CD4-positive, alpha-beta T cell treated with Interleukin-17A for 1 hour (primary cell): ENCODE measurements around the gene PRRC1.
"Not testable (repeated sequence)": the region's sequence is repeated elsewhere in the genome, so short reads cannot be mapped to it uniquely, and the experiment has no call there.

ENCODE experiments used
- DNase-seq: peaks from one replicate; pipeline ENCODE4 v3.0.0-alpha.2; 2020

PRRC1 gene

GRCh38 chr5:127549551-127549950, 32.1 kb downstream of the PRRC1 start:
- DNase-seq: no peak

DNA sequence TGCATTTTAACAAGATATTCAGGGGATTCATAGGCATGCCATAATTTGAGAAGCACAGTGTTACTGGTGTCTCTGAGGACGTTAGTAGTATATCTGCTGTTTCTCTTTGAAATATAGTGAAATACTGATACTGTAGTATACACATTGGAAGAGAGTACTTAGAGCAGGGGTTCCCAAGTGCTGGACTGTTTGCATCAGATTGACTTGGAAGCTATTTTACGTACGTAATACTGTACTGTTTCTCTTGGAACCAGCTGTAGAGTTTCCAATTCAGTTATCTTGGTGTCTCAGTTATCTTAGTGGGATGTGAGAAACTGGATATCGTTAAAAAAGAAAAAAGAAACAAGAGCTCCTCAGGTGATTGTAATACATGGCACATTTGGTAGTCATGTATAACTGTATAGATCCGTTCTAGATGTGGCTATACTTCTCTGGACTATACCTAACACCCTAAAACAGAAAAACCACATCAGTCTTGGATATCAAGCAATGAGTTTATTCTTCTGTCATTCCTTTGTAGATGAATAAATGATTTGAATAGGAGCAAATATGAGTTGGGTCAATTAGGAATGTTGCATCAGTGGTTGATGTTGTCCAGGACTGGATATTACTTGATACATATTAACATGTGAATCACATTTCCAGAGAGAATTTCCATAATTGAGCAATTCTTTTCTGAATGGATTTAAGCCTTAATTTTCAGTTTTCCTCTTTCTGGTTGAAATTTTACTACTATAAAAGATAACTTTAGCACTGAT, 33.4 kb downstream of the PRRC1 start:
- DNase-seq: no peak

- no peak for DNase-seq
These were observed 34.1 kb downstream of the PRRC1 start for GRCh38 chr5:127551410-127552041.

GRCh38 chr5:127555826-127556225, 38.4 kb downstream of the PRRC1 start:
- no peak for DNase-seq

GRCh38 chr5:127556609-127557334, 39.3 kb downstream of the PRRC1 start:
- no peak for DNase-seq

DNA sequence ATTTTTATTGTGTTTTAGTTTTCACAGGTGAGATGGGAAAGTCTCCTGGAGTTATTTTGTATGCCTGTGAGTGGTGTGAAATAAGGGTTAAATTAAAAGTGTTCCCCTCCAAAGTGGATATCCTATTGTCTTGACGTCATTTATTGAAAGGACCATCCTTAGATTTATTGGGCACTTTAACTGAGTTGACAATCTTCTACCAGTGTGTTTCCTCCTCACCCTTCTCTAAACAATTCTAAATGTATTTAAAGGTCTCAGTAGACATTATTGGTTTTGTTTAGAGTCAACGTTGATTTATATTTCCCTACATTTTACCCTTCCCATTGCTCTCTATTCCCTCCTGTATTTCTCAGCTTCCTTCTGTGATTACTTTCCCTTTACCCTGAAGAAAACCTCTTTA, 40.8 kb downstream of the PRRC1 start:
- no peak for DNase-seq

DNA sequence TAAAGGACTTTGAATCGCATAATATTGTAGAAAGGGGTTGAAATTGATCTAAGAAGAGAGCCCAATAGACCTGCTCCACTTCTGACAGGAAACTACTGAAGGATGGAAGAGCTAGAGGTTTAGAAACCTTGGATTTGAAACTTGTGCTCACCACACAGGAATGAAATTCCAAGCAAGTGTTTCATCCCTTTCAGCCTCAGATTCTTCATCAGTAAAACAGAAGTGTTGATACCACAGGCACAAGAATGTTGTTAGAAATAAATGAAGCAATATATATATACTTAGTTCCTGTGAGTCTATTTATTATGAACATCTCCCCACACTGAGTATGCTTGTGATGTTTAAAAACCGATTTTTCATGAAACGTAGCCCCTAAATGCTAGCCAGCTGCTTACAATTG, 43.8 kb downstream of the PRRC1 start:
- DNase-seq: no peak

DNA sequence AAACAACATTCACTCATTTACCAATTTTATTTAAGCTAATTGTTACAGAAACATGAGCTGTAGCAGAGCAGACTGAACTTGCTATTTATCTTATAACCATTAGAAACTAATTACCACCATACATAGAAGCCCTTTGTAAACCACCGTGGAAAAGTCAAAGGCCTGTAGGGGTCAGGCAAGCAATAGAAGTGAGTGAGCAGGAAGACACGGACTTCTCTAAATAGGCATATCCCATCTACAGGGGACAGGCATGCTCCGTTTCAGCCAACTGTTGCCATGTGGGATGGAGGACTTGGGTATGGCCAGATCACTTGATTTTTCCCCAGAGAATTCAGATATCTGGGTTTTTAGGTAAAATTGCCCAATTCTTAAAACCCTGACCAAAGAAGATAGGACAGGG, 44.8 kb downstream of the PRRC1 start:
- no peak for DNase-seq

GRCh38 chr5:127563136-127563535, 45.7 kb downstream of the PRRC1 start:
- no peak for DNase-seq

DNA sequence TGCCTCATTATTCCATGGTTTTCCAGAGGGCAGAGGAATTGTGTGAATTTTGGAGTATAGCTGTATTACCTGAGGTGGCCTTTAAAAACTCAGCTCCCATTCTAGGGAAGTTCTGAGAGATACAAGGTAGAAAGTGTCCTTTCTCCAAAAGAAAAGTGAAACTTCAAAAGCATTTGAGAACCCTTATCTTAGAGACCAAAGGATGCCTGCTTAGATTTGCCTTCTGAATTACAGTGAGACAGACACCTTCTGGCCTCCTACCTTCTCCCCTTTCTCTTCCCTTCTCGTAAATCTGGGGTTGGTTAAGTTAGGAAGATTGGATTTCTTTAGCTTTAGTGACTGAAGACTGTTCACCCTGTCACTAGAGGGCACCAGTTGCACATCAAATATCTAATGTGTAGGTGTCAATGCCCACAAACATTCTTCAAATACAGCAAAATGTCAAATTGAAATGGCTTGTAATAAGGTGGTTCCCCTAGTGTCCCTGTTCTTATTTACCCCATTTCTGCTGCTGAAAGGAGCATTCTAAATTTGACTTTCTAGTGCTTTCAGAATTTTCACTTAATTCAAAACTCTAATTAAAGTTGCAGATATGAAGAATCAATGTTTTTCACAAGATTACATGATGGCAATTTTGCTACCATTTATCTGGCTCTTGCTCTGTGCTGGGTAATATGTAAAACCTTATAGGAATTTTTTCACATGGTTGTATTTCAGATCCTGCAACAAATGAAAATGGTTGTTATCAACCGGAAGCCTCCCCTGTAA, 46.7 kb downstream of the PRRC1 start:
- peak; percentile 68 for DNase-seq

GRCh38 chr5:127565586-127566270, 48.3 kb downstream of the PRRC1 start:
- DNase-seq: no peak

DNA sequence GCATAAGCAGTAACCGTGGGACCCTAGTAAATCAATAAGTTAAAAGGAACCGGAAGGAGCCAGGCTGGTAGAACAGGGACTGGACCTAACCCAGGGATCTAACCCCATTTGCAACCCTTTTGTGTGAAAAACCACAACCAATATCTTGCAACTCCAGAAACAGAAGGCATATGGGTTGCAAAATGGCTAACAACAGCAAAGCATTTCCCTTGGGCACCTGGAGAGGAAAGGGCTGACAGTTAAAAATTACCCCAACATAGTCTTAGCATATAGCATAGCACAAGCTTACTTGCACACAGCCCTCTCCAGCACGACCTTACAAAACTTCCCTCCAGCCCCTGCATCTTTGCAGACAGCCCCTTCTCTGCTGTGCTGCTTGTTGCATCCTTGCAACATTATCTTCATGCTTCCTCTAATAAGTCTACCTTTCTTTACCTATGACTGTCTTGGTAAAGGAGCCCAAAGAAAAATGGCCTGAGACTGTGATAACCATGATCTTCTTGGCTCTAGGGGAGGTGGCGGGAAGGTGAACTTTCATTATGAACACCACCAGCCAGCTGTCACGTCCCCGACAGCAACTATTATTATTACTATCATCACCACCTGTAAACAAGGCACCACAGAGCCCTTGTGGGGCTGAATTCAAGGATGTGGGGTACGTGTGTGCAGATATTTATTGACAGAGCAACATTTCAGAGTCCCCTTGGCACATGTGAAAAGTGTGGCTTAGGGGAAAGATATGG, 49.8 kb downstream of the PRRC1 start:
- DNase-seq: no peak

DNA sequence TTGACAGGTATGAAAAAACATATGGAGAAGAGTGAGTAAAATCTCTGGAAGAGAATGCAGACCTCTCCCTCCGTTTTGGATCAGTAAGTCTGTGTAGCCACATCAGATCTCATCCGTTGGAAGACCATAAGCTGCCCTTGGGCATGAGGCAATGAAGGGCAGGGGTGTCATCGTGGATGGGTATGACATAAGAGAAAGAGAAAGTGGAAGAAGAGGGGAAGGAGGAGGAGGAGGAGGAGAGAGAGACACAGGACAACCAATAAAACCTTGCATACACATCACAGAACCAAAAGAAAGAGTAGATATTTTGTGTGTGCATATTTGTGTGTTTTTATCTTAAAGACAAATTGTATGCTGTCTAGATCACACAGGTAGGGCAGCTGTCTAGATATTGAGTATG, 50.7 kb downstream of the PRRC1 start:
- no peak for DNase-seq

DNA sequence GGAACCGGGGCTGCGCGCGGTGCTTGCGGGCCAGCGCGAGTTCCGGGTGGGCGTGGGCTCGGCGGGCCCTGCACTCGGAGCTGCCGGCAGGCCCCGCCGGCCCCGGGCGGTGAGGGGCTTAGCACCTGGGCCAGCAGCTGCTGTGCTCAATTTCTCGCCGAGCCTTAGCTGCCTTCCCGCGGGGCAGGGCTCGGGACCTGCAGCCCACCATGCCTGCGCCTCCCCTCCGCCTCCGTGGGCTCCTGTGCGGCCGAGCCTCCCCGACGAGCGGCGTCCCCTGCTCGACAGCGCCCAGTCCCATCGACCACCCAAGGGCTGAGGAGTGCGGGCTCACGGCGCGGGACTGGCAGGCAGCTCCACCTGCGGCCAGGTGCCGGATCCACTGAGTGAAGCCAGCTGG, 52.0 kb downstream of the PRRC1 start:
- not testable (repeated sequence) for DNase-seq

DNA sequence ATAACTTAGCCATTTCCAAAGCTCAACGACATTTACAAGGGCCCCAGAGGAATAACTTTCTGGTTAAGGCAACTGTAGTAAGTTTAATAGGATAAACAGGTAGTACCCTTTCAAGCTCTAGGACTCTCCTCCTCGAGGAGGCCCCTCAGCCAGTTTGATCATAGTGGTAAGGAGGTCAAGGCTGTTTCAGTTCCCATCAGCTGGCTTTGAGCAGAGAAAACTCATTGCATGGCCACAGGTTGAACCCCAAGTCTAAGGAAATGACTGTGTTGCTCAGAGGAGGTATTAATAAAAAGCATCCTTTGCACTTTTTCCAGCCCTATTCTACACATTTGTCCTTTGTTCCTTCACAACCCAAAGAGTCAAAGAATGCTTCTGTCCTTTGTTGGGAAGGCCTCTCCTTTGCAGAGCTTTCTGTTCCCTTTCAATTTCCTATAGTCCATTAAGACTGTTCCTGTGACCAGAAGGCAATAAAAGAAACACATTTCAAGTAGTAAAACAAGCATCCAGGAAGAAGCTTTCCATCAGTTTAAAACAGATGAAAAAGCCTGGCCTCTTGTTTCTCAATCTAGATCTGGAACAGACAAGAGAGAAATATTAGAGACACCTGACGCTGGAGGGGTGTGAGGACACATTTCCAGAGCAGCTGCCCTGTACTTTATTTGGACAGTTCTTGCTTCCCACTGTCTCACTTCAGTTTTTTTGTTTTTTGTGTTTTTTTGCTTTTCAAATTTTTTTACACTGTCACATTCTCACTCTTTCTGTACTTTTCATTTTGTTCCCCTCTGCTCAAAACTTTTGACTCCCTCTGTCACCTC, 54.1 kb downstream of the PRRC1 start:
- DNase-seq: no peak

DNA sequence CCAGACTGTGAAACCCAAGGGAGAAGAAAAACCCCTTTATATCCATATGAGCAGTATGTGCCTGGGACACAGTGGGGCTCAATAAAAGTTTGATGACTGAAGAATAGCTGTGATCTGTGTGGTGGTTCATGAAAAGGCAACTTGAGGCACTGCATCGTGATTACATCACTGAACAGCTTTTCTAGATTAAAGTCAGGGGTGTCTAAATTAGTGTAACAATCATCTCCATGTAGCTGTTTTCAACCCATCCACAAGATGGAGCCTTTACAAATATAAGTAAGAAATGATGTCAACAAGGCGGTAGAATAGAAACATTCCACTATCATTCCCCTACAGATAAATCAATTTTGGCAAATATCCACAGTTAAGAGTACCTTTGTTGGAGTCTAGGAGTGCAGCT, 55.5 kb downstream of the PRRC1 start:
- DNase-seq: no peak

DNA sequence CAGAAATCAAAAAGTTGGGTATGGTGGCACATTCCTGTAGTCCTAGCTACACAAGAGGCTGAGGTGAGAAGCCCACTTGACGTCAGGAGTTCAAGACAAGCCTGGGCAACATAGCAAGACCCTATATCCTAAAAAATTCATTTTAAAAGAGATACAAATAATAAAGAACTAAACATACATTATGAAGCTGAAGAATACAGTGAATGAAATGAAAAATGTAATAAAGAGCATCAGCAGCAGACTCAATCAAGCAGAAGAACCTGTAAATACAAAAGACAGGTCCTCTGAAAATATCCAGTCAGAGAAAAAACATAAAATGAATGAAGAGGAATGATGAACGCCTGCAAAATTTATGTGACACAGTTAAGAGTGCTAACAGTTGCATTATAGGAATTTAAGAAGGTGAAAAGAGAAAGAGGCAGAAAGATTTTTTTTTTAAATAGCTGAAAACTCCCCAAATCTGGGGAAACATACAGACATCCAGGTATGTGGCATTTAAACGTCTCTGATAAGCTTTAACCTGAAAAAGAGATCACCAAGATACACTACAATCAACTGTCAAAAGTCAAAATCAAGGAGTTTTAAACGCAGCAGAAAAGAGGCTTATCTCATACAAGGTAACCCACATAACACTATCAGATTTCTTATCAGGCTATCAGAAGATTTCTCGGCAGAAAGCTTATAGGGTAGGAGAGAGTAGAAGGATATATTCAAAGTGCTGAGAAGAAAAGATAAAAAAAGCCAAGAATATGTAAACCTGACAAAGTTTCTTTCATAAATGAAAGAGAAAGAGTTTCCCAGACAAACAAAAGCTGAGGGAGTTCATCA, 57.6 kb downstream of the PRRC1 start:
- DNase-seq: no peak

DNA sequence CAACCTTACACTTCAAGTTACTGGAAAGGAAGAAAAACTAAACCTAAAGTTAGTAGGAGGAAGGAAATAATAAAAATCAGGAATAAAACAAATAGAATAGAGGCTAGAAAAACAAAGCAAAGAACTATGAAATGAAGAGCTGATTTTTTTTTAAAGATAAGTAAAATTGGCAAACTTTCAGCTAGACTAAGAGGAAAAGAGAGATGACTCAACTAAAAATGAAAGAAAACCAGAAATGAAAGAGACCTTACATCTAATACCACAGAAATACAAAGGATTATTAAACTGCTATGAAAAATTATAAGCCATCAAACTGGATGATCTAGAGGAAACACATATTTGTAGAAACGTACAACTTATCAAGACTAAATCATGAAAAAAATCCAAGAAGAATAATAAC, 60.0 kb downstream of the PRRC1 start:
- no peak for DNase-seq

DNA sequence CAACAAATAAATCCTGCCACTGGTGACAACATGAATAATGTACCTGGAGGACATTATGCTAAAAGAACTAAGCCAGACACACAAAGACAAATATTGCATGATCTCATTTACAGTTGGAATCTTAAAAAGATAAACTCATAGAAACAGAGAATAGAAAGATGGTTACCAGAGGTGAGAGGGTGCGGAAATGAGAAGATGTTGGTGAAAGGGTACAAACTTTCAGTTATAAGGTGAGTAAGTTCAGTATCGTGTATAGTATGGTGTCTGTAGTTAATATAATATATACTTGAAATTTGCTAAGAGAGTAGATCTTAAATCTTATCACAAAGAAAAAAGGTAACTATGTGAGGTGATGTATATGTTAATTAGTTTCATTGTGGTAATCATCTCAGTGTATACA, 63.3 kb downstream of the PRRC1 start:
- no peak for DNase-seq

DNA sequence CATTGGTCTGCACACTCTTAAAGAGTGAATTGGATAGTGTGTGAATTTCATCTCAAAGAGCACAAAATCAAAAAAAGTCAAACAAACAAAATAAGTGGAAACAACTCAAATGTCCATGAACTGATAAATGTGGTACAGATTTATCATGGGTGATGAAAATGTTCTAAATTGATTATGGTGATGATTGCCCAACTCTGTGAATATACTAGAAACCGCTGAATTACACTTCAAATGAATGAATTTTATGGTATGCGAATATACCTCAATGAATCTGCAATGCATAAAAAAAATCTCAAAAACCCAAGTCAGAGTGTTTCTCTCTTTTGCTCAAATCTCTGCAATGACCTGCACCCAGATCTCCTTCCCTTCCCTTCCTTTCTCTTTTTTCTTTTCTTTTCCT, 64.0 kb downstream of the PRRC1 start:
- no peak for DNase-seq
